HS-27A (cell line): Measurements from ENCODE around the gene STIM1.
"Not testable (repeated sequence)": the region's sequence is repeated elsewhere in the genome, so short reads cannot be mapped to it uniquely, and the experiment has no call there.

Experiments
- DNase-seq: peaks from one replicate; pipeline ENCODE4 v3.0.0-alpha.2; 2012; ENCODE audit warnings: low read depth, missing footprints

Gene STIM1

DNA sequence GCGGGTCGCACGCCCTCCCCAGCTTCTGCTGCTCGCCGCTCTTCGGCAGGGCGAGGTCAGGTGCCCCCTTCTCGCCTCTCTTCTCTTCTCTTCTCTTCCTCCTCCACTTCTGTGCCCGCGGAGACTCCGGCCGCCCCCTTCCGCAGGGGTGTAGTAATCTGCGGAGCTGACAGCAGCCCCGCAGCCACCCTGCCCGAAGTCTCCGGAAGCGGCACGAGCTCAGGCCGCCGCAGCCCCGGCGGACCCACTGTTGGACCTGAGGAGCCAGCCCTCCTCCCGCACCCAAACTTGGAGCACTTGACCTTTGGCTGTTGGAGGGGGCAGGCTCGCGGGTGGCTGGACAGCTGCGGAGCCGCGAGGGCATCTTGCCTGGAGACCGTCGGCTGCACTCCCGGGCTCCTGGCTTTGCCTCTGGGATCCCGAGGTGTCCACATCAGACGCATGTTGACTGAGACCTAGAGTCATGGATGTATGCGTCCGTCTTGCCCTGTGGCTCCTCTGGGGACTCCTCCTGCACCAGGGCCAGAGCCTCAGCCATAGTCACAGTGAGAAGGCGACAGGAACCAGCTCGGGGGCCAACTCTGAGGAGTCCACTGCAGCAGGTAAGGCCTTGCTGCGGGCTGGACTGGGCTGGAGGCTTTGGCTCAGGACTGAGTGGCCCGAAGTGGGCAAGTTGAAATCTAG, 486 bp downstream of the STIM1 start:
- no peak for DNase-seq

- DNase-seq: no peak
These were observed 1.5 kb downstream of the STIM1 start for GRCh38 chr11:3856856-3857553.

GRCh38 chr11:3857628-3858027, 2.2 kb downstream of the STIM1 start:
- no peak for DNase-seq

GRCh38 chr11:3859373-3859881, 4.0 kb downstream of the STIM1 start:
- no peak for DNase-seq

DNA sequence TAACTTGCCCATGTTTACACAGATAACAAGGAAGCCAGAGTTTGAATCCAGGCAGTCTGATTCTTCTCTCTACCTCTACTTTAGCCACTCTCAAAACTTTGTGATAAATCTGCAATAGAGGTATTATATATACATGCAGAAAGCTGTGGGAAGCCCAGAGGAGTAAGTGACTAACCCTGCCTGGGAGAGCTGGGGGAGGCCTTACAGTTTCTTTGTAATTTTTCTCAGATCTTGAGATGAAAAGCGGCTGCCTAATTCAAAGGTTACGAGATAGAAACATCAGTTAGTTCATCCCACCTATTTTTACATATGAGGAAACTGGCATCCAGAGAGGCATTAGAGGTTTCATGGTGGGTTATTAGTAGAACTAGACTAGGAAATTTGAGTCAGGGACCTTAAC, 4.9 kb downstream of the STIM1 start:
- DNase-seq: no peak

DNA sequence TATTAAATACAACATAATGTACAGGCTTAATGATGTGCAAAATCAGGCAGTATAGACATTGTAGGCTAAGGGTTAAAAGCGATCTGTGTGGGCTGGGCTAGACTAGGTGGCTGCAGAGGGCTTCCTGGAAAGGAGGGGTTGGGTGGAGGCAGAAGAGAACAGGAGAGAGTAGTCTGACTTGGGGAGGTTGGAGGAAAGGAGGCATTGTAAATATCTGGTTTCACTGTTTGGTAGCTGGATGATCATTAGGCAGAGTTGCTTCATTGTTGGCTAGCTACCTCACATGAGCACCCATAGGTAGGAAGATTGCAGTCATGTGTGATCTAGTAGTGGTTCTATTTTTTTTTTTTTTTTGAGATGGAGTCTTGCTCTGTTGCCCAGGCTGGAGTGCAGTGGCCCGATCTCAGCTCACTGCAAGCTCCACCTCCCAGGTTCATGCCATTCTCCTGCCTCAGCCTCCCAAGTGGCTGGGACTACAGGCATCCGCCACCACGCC, 5.5 kb downstream of the STIM1 start:
- DNase-seq: not testable (repeated sequence)

DNA sequence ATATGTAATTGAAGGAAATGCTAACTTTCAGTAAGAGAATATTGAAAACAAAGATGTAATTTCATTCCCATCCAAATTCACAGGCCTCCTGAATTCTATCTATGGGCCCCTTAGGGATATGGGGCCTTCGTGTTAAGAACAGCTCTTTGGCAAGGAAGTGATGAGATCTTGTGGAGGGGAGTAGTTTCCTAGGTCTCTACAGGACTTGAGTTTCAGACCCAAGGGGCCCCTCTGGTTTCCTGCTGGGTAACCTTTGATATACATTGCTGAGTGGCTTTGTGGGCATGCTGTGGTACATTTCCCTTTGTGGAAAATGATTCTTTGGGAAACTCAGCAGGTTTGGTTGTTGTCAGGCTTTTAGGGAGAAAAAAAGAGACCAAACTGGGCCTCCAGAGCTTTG, 6.2 kb downstream of the STIM1 start:
- no peak for DNase-seq

- DNase-seq: no peak
These were observed 10.1 kb downstream of the STIM1 start for GRCh38 chr11:3865388-3866193.

GRCh38 chr11:3866206-3866605, 10.7 kb downstream of the STIM1 start:
- no peak for DNase-seq

GRCh38 chr11:3866836-3867208, 11.4 kb downstream of the STIM1 start:
- no peak for DNase-seq

DNA sequence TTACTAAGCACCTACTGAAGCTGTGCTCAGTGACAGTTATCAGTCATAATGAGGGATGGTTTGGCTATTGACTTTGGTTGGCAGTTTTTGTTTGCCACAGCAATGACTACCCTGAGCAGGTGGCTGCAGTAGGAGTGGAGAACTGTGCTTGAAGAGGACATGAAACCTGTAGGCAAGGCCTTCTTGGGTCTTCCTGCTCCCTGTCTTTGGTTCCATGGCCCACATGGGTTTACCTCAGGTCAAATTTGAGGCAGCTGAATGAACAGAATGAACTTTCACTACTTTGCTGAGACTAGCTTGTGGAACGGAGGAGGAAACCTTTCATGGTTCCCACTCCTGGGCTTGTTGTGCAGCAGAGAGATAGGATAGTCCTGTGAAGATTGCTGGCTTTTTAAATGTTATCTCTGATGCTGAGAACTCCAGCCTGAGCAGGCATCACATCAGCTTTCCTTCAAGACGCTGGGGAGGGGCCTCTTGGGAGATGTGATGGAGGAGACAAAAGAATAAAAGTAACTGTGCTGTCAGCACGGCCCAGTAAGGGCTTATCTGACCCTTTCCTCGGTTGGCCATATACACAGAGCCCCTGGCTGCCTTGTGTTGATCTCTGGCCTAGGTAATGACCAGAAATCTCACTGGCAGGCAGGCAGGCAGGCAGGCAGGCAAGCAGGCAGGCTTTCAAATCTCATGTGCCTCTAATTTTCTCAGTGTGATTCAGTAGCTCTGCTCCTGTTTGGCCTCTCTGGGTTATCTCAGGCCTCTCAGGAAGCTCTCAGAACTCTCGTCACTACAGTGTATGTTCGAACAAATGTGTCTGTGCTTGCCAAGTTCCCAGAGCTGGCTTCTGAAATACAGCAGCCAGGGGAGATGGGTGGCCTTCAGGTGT, 12.0 kb downstream of the STIM1 start:
- DNase-seq: no peak

DNA sequence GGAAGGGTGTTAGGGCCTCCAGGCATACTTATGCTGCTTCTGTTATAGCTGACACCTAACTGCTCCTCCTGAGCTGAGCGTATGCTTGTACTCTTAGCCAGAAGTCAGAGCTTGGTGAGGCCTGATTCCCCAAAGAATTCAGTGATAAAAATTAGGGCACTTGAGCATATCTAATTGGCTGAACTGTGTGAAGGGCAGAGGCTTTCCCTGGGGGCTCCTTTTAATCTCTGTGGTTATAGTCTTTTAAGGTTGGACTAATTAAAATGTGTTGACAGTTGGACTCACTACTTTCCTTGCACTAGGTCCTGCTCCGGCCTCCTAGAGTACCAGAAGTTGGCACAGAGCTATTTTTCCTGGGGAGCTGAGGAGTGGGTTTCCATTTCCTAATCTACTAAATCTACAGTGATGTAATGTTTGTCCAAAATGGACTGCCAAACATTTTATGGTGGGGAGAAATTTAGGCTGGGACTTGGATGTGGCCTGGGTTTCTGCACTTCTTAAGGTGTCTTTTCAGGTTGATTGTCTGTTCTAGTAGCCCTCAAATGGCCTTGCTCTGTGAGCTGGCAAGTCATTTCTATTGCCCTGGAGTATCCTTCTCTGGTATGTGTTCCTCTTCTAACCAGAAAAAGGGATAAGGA, 18.4 kb downstream of the STIM1 start:
- DNase-seq: no peak

- no peak for DNase-seq
These were observed 21.1 kb downstream of the STIM1 start for GRCh38 chr11:3876613-3877012.

DNA sequence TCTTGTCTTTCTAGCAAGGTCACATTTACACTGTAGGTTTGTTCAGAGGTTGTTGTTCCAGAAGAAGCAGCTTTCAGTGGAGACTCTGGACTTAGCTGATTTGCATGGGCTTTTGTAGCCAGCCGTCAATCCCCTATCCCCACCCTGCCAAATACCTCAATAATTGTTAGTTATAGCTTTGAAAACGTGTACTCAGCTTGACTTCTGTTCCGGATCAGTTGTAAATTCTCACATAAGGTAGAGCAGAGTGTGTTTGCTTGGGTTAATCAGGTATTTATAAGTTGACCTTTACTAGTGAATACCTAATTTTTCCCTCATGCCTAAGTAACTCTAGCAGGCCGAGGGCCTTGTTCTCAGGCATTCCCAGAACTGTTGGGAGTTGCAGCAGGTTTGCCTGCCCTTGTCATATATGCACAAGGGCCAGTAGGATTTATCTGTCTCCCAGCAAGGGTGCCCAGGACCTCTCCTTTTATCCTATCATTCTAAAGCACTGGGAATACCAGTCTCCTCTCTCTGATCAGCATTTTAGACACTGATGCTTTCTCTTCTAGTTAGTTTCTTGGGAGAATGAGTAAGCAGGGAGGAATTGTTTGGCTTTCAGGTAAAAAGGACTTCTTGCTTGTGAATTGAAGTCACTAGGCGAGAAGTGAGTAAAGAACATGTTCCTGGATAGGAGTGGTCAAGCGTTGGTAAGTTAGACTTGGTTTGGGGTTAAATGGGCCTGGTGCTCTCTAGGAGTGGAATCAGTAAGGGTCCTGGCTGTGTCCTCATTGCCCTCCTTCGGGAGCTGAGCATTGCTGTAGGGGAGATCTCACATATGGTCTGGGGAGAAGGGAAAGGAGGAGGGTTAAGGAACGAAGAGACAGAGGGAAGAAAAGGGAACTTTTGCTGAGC, 22.1 kb downstream of the STIM1 start:
- DNase-seq: no peak

GRCh38 chr11:3878258-3878584, 22.8 kb downstream of the STIM1 start:
- DNase-seq: no peak

DNA sequence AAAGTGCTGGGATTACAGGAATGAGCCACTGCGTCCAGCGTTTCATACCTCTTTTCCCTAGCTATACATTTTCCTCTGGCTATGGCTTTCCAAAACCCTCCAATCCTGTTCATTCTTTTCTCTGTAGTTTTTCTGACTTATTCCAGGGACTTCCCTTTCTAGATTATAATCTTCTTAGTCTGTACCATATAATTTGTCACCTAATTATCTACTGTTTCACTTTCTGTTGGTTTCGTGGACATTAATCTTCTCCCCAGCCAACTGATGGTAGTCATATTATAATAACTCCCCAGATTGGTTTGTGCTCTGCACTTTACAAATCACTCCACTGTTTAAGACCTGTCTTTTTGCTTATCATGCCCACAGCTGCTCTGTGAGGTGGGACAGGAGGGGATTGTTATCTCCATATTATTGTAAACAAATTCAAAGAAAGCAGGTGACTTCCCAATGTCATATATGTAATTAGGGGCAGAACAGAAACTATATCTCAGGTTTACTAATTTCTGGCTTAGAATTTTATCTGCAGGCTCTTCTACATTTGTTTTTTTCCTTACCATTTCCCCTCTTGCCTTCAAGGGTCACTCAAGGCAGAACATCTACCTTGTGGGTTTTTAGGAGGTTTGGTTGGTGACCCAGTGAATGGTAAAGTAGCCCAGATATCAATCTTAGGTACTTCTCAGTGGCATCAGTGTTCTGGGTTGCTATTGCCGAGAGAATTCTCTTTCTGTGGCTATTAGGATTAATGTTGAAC, 23.9 kb downstream of the STIM1 start:
- no peak for DNase-seq

DNA sequence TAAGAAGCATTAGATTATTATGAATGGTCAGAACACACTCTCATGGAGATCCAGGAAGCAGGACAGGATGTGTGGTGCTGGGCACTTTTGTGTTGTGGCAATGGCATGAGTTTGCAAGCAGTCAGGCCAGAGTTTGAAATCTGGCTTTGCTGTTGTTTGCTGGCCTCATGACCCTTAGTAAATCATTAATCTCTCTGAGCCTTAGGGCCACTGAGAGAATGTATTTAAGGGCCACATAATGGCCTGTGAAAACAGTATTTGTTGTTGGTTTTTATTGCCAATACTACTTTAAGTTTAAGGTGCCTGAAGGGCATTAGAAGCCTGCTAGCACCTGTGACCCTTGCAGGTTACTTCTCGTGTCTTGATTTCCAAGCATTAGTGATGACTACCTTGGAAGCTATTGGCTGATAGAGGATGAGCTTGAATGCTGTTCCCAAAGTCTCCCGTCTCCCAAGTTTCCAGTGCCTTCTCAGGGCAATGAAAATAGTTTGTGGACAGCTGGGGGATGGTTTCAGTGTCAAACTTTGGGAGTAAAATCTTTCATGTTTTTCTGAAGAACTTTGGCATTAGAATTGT, 24.6 kb downstream of the STIM1 start:
- no peak for DNase-seq

DNA sequence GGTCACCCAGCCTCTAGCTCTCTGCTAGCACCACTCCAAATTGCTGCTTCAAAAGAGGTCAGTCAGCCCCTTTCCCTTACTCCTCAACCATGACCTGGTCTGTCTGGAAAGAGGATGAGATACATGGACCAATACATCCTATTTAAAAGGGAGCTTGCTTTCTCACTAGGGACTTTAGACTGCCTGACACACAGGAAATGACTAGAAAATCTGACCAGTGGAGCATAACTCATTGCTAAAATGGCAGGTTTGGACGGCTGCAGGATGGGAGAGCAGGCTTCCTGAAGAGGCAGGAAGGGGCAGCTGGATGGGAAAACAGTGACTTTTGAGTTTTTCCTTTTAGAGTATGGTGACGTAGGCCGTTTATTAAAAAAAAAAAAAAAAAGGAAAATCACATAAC, 25.3 kb downstream of the STIM1 start:
- DNase-seq: no peak

- DNase-seq: no peak
These were observed 27.2 kb downstream of the STIM1 start for GRCh38 chr11:3882655-3883054.
